GM12864 (cell line): ENCODE measurements around the gene GPR137.
"Not testable (repeated sequence)": the region's sequence is repeated elsewhere in the genome, so short reads cannot be mapped to it uniquely, and the experiment has no call there.

Experiments used
- DNase-seq: peaks from one replicate; pipeline ENCODE4 v3.0.0-alpha.2; 2011; ENCODE audit warnings: low read depth
- H3K4me3 ChIP-seq: 2 replicates; pipeline ENCODE4 v1.5.1; 2011; ENCODE audit warnings: mild to moderate bottlenecking, low read depth, low read length, control low read depth
- CTCF ChIP-seq: IDR thresholded peaks from 2 replicates; pipeline ENCODE4 v1.5.1; 2011; ENCODE audit warnings: low read depth, mild to moderate bottlenecking, moderate library complexity, low read length, control low read depth, inconsistent platforms; ENCODE audit errors: missing control alignments

Gene GPR137

GRCh38 chr11:64306876-64307622 is 21.4 kb downstream of the GPR137 start:
- peak overlapping the region; percentile 78 for H3K4me3 ChIP-seq
- no peak for DNase-seq
- TF ChIP-seq CTCF, result no peak

- H3K4me3 ChIP-seq, DNase-seq: not testable (repeated sequence)
Measured at GRCh38 chr11:64307795-64308194, 22.1 kb downstream of the GPR137 start.

GRCh38 chr11:64312947-64313346 is 27.3 kb downstream of the GPR137 start:
- H3K4me3 ChIP-seq, result no peak overlapping the region
- TF ChIP-seq CTCF, result no peak
- DNase-seq, result no peak

- no peak for TF ChIP-seq CTCF
- H3K4me3 ChIP-seq, result no peak overlapping the region
- DNase-seq, result no peak
Measured at GRCh38 chr11:64313491-64314145, 28.0 kb downstream of the GPR137 start.

- H3K4me3 ChIP-seq, result no peak overlapping the region
- no peak for DNase-seq
- peak; percentile 13 for TF ChIP-seq CTCF
Measured at GRCh38 chr11:64314146-64314804, 28.6 kb downstream of the GPR137 start.

- no peak for DNase-seq
- TF ChIP-seq CTCF, result no peak
- H3K4me3 ChIP-seq, result no peak overlapping the region
Measured at GRCh38 chr11:64314805-64315561, 29.3 kb downstream of the GPR137 start.

- not testable (repeated sequence) for DNase-seq
Measured at GRCh38 chr11:64315667-64316526, 30.2 kb downstream of the GPR137 start.

More at GRCh38 chr11:64315667-64316526, 30.2 kb downstream of the GPR137 start:
- H3K4me3 ChIP-seq, result peak overlapping the region; percentile 91
